ENCODE measurements around the gene RIPK3. TPM values are rescaled to one million over a fixed set of nuclear protein-coding genes. Genes with fewer than 3 reads are reported as not detected.

Gene RIPK3
- total RNA-seq, 4 donors from 2014 or later = 45.2 to 72.0 (median 64.0) TPM

GRCh38 chr14:24378981-24379906 is 39.5 kb upstream of the RIPK3 start:
- Histone ChIP-seq H3K4me1 (no peaks in the 10 kb centered on the region), H3K36me3 (no peaks in the 10 kb centered on the region), H3K9me3 (no peaks in the 10 kb centered on the region), H3K27ac (no peak overlapping the region), H3K27me3 (no peaks in the 10 kb centered on the region), H3K4me3 (no peak overlapping the region)
- no peak for TF ChIP-seq CTCF (IDR thresholded peaks at IDR 0.05)
- TF ChIP-seq POLR2A (IDR thresholded peaks at IDR 0.05) = no peak
- no peak for DNase-seq

- Histone ChIP-seq H3K27me3 (no peaks in the 10 kb centered on the region), H3K4me1 (no peaks in the 10 kb centered on the region), H3K9me3 (no peaks in the 10 kb centered on the region), H3K27ac (no peak overlapping the region), H3K36me3 (no peaks in the 10 kb centered on the region), H3K4me3 (no peak overlapping the region)
- TF ChIP-seq POLR2A (IDR thresholded peaks at IDR 0.05) = no peak
- TF ChIP-seq CTCF (IDR thresholded peaks at IDR 0.05) = no peak
- DNase-seq = no peak
Measured at GRCh38 chr14:24378327-24378726, 38.5 kb upstream of the RIPK3 start.

GRCh38 chr14:24377657-24378056 is 37.9 kb upstream of the RIPK3 start:
- Histone ChIP-seq H3K4me3 (no peak overlapping the region), H3K4me1 (no peaks in the 10 kb centered on the region), H3K9me3 (no peaks in the 10 kb centered on the region), H3K27me3 (no peaks in the 10 kb centered on the region), H3K36me3 (no peaks in the 10 kb centered on the region), H3K27ac (no peak overlapping the region)
- no peak for DNase-seq
- TF ChIP-seq CTCF (IDR thresholded peaks at IDR 0.05) (no peak), POLR2A (IDR thresholded peaks at IDR 0.05) (no peak)

- DNase-seq = no peak
- no peak overlapping the region for H3K4me3 ChIP-seq
- H3K4me1 ChIP-seq = no peaks in the 10 kb centered on the region
- no peaks in the 10 kb centered on the region for H3K9me3 ChIP-seq
- no peaks in the 10 kb centered on the region for H3K27me3 ChIP-seq
- no peaks in the 10 kb centered on the region for H3K36me3 ChIP-seq
- no peak overlapping the region for H3K27ac ChIP-seq
- TF ChIP-seq CTCF (IDR thresholded peaks at IDR 0.05) = no peak
- TF ChIP-seq POLR2A (IDR thresholded peaks at IDR 0.05) = no peak
Measured at GRCh38 chr14:24377126-24377525, 37.3 kb upstream of the RIPK3 start.

- H3K4me3 ChIP-seq = no peak overlapping the region
Measured at GRCh38 chr14:24376448-24377070, 36.8 kb upstream of the RIPK3 start.

More at GRCh38 chr14:24376448-24377070, 36.8 kb upstream of the RIPK3 start:
- no peak for DNase-seq
- no peaks in the 10 kb centered on the region for H3K36me3 ChIP-seq
- H3K4me1 ChIP-seq = no peaks in the 10 kb centered on the region
- TF ChIP-seq POLR2A (IDR thresholded peaks at IDR 0.05) (no peak), CTCF (IDR thresholded peaks at IDR 0.05) (no peak)
- no peak overlapping the region for H3K27ac ChIP-seq
- H3K9me3 ChIP-seq = no peaks in the 10 kb centered on the region
- no peaks in the 10 kb centered on the region for H3K27me3 ChIP-seq

All from Peyer's patch (tissue), 4 donors.